ENCODE measurements around the gene DDIT4. TPM values are rescaled to one million over a fixed set of nuclear protein-coding genes. Genes with fewer than 3 reads are reported as not detected.

DDIT4 gene
- total and polyA plus RNA-seq, 9 of the 15 experiments (the other 6 are each of a cell fraction or from before 2014, with no cell fraction given), result 8.2 to 675 (median 159) TPM

DNA sequence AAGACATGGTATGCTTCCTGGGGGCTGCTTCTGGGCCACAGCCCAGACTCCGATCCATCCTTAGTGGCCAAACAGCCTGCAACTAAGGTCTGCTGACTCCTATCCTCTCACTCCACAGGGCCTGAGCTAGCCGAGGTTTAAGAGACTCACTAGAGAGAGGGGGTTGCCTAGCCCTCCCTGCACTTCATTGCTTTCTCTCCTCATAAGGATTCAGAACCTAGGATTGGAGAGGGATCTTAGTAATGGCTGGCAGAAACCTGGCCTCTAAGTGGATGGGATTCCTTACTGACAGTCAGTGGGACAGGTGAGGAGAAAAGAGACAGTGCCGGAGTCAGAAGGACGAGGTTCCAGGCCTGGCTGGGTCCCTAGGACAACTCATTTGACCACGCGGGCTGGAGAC is 8.2 kb upstream of the DDIT4 start (continued):
- TF ChIP-seq, protein P1, sequence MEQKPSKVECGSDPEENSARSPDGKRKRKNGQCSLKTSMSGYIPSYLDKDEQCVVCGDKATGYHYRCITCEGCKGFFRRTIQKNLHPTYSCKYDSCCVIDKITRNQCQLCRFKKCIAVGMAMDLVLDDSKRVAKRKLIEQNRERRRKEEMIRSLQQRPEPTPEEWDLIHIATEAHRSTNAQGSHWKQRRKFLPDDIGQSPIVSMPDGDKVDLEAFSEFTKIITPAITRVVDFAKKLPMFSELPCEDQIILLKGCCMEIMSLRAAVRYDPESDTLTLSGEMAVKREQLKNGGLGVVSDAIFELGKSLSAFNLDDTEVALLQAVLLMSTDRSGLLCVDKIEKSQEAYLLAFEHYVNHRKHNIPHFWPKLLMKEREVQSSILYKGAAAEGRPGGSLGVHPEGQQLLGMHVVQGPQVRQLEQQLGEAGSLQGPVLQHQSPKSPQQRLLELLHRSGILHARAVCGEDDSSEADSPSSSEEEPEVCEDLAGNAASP (IDR thresholded peaks at IDR 0.05), result no peak
- 0 out of 2 replicates have a peak, but pooled peaks have one; percentile 52 for TF ChIP-seq HDAC8 (tag; IDR thresholded peaks at IDR 0.05)
- TF ChIP-seq PYGO2 (tag; IDR thresholded peaks at IDR 0.05), result no peak
- TF ChIP-seq ZBTB17 (CRISPR knock-in tag; IDR thresholded peaks at IDR 0.05), result no peak
- no peak for TF ChIP-seq ZNF778 (CRISPR knock-in tag; IDR thresholded peaks at IDR 0.05)
- TF ChIP-seq, protein P2, sequence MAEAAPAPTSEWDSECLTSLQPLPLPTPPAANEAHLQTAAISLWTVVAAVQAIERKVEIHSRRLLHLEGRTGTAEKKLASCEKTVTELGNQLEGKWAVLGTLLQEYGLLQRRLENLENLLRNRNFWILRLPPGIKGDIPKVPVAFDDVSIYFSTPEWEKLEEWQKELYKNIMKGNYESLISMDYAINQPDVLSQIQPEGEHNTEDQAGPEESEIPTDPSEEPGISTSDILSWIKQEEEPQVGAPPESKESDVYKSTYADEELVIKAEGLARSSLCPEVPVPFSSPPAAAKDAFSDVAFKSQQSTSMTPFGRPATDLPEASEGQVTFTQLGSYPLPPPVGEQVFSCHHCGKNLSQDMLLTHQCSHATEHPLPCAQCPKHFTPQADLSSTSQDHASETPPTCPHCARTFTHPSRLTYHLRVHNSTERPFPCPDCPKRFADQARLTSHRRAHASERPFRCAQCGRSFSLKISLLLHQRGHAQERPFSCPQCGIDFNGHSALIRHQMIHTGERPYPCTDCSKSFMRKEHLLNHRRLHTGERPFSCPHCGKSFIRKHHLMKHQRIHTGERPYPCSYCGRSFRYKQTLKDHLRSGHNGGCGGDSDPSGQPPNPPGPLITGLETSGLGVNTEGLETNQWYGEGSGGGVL (CRISPR knock-in tag; IDR thresholded peaks at IDR 0.05), result no peak
- TF ChIP-seq SRF (CRISPR knock-in tag; IDR thresholded peaks at IDR 0.05), result 0 out of 4 replicates have a peak, but pooled peaks of 1 of the 2 experiments have one; percentile 14
- TF ChIP-seq, protein P3, sequence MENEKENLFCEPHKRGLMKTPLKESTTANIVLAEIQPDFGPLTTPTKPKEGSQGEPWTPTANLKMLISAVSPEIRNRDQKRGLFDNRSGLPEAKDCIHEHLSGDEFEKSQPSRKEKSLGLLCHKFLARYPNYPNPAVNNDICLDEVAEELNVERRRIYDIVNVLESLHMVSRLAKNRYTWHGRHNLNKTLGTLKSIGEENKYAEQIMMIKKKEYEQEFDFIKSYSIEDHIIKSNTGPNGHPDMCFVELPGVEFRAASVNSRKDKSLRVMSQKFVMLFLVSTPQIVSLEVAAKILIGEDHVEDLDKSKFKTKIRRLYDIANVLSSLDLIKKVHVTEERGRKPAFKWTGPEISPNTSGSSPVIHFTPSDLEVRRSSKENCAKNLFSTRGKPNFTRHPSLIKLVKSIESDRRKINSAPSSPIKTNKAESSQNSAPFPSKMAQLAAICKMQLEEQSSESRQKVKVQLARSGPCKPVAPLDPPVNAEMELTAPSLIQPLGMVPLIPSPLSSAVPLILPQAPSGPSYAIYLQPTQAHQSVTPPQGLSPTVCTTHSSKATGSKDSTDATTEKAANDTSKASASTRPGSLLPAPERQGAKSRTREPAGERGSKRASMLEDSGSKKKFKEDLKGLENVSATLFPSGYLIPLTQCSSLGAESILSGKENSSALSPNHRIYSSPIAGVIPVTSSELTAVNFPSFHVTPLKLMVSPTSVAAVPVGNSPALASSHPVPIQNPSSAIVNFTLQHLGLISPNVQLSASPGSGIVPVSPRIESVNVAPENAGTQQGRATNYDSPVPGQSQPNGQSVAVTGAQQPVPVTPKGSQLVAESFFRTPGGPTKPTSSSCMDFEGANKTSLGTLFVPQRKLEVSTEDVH (IDR thresholded peaks at IDR 0.05; ENCODE audit: low read depth, partially characterized antibody), result no peak
